OCI-LY1 (cell line): ENCODE measurements around the gene MEG3.

Experiments used
- EZH2 ChIP-seq: fragments of 200-600 bp; sonication (generic), shearing (Covaris generic); IDR thresholded peaks from 2 replicates; pipeline ENCODE4 v1.8.0; 2017; ENCODE audit warnings: borderline replicate concordance, mixed run types, mild to moderate bottlenecking, antibody characterized with exemption, low read length, moderate library complexity, mixed read lengths
- TF ChIP-seq, protein P1 (sequence below): fragments of 200-600 bp; sonication (generic), shearing (Covaris generic); IDR thresholded peaks from 2 replicates; pipeline ENCODE4 v1.5.1; 2017; ENCODE audit warnings: mild to moderate bottlenecking, antibody characterized with exemption, low read length, moderate library complexity, mixed read lengths

- TF ChIP-seq, protein P1, sequence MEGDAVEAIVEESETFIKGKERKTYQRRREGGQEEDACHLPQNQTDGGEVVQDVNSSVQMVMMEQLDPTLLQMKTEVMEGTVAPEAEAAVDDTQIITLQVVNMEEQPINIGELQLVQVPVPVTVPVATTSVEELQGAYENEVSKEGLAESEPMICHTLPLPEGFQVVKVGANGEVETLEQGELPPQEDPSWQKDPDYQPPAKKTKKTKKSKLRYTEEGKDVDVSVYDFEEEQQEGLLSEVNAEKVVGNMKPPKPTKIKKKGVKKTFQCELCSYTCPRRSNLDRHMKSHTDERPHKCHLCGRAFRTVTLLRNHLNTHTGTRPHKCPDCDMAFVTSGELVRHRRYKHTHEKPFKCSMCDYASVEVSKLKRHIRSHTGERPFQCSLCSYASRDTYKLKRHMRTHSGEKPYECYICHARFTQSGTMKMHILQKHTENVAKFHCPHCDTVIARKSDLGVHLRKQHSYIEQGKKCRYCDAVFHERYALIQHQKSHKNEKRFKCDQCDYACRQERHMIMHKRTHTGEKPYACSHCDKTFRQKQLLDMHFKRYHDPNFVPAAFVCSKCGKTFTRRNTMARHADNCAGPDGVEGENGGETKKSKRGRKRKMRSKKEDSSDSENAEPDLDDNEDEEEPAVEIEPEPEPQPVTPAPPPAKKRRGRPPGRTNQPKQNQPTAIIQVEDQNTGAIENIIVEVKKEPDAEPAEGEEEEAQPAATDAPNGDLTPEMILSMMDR: no peak
- no peak for TF ChIP-seq EZH2
Observed at GRCh38 chr14:100880271-100881101, 54.6 kb downstream of the MEG3 start.
